ENCODE results near the gene CCNH. TPM values are rescaled to one million over a fixed set of nuclear protein-coding genes. Genes with fewer than 3 reads are reported as not detected.
A peak's percentile ranks its signal among the peaks of the same experiment; 100 is the strongest.

Gene CCNH
- total and polyA plus RNA-seq, 2 of the 4 experiments (the other 2 are of a cell fraction), result 37.4 to 100 TPM

DNA sequence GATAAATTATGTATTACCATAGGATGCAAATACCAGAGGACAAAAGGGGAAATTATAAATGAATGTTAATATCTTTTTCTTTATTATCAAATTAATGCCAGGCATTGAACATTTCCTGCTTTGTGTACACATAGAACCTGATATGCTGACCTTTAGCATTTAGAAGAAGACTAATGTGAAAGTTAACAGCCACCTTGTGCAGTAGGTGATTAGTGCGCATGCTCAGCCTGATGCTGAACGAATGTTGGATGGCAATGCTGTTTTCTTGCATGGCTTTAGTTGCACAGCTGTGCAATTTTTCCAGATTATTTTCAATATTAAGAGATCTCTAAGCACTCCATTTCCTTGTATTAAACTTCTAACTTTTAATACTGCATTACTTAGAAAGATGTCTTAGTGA, 45.5 kb downstream of the CCNH start:
- dilution Hi-C loops (cut with HindIII; ENCODE audit: low sequenced_read_pairs, unreplicated experiment), result no loop called here
- in situ Hi-C loops (cut with MboI; ENCODE audit: low sequenced_read_pairs), result no loop called here
- H3K36me3 ChIP-seq (ENCODE audit: control insufficient read depth, insufficient read depth, low read length), result peaks cover 8% of the 10 kb centered on the region

More for the DNA sequence above, 45.5 kb downstream of the CCNH start:
- Histone ChIP-seq H3K4ac (ENCODE audit: low read depth, low read length) (no peak overlapping the region), H3K4me3 (ENCODE audit: insufficient read depth, low read depth, low read length) (no peak overlapping the region), H3K9me1 (ENCODE audit: insufficient read depth, low read length) (peaks cover 2% of the 10 kb centered on the region; the same call in 1 of the 2 replicates), H2BK20ac (ENCODE audit: low read depth, low read length) (no peak overlapping the region), H3K23ac (ENCODE audit: low read depth, low read length) (0 out of 2 replicates have a peak overlapping the region, but pooled peaks have one; percentile 68), H2AK5ac (ENCODE audit: low read depth, low read length) (no peak overlapping the region), H3K14ac (replicated peaks; ENCODE audit: low read depth, low read length) (no peak overlapping the region), H4K20me1 (ENCODE audit: insufficient read depth, low read length) (no peaks in the 10 kb centered on the region), H3K27ac (ENCODE audit: insufficient read depth, low read length) (no peak overlapping the region), H4K5ac (ENCODE audit: low read depth, low read length) (no peak overlapping the region), H4K8ac (ENCODE audit: low read depth in 2 of 2, low read length in 2 of 2) (no peak overlapping the region), H2AFZ (replicated peaks; ENCODE audit: low read length, poor library complexity) (no peak overlapping the region), H2BK5ac (ENCODE audit: low read depth, low read length, poor library complexity, severe bottlenecking) (no peak overlapping the region), H3K27me3 (ENCODE audit: control insufficient read depth, insufficient read depth, low read length) (no peaks in the 10 kb centered on the region), H3K18ac (ENCODE audit: low read depth, low read length) (no peak overlapping the region), H3K79me1 (ENCODE audit: low read depth in 1 of 2, low read length in 2 of 2) (peaks cover 15 to 17% of the 10 kb centered on the region in 2 experiments; a peak in 3 of 4 replicates), H4K91ac (ENCODE audit: insufficient read depth, low read depth, low read length) (no peak overlapping the region), H3K9ac (ENCODE audit: low read depth, low read length) (no peak overlapping the region), H3K9me3 (ENCODE audit: control insufficient read depth, insufficient read depth, low read length) (no peaks in the 10 kb centered on the region), H3K4me2 (ENCODE audit: low read depth, low read length) (no peak overlapping the region), H2BK15ac (ENCODE audit: low read depth, low read length) (no peak overlapping the region), H3K4me1 (ENCODE audit: control insufficient read depth, insufficient read depth, low read length) (no peaks in the 10 kb centered on the region), H2AK9ac (replicated peaks; ENCODE audit: low read depth, low read length, poor library complexity) (no peak overlapping the region), H2BK120ac (ENCODE audit: low read depth, low read length) (no peak overlapping the region), H3K56ac (ENCODE audit: extremely low read depth, insufficient read depth, low read length) (no peak overlapping the region)
- no peak for TF ChIP-seq RAD21 (IDR thresholded peaks at IDR 0.05; ENCODE audit: low read length)
- TF ChIP-seq, protein P1, sequence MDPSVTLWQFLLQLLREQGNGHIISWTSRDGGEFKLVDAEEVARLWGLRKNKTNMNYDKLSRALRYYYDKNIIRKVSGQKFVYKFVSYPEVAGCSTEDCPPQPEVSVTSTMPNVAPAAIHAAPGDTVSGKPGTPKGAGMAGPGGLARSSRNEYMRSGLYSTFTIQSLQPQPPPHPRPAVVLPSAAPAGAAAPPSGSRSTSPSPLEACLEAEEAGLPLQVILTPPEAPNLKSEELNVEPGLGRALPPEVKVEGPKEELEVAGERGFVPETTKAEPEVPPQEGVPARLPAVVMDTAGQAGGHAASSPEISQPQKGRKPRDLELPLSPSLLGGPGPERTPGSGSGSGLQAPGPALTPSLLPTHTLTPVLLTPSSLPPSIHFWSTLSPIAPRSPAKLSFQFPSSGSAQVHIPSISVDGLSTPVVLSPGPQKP (IDR thresholded peaks at IDR 0.05; ENCODE audit: borderline replicate concordance, low read depth, low read length), result no peak
- no peak for TF ChIP-seq RCOR1 (IDR thresholded peaks at IDR 0.05; ENCODE audit: insufficient replicate concordance, low read length)
- no peak for TF ChIP-seq CEBPB (IDR thresholded peaks at IDR 0.05; ENCODE audit: low read depth, low read length)
- TF ChIP-seq MAZ (IDR thresholded peaks at IDR 0.05; ENCODE audit: borderline replicate concordance, low read depth, low read length), result no peak
- no peak for TF ChIP-seq FOS (IDR thresholded peaks at IDR 0.05; ENCODE audit: low read depth, low read length)
- no peak for TF ChIP-seq CHD1 (IDR thresholded peaks at IDR 0.05; ENCODE audit: low read depth, low read length)
- no peak for TF ChIP-seq SMC3 (IDR thresholded peaks at IDR 0.05; ENCODE audit: low read depth, low read length)
- TF ChIP-seq NFE2L2 (IDR thresholded peaks at IDR 0.05; ENCODE audit: low read depth, low read length), result no peak
- TF ChIP-seq, protein P2, sequence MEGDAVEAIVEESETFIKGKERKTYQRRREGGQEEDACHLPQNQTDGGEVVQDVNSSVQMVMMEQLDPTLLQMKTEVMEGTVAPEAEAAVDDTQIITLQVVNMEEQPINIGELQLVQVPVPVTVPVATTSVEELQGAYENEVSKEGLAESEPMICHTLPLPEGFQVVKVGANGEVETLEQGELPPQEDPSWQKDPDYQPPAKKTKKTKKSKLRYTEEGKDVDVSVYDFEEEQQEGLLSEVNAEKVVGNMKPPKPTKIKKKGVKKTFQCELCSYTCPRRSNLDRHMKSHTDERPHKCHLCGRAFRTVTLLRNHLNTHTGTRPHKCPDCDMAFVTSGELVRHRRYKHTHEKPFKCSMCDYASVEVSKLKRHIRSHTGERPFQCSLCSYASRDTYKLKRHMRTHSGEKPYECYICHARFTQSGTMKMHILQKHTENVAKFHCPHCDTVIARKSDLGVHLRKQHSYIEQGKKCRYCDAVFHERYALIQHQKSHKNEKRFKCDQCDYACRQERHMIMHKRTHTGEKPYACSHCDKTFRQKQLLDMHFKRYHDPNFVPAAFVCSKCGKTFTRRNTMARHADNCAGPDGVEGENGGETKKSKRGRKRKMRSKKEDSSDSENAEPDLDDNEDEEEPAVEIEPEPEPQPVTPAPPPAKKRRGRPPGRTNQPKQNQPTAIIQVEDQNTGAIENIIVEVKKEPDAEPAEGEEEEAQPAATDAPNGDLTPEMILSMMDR (conservative IDR thresholded peaks at IDR 0.05; ENCODE audit: low read depth, low read length), result no peak
- TF ChIP-seq MAFK (IDR thresholded peaks at IDR 0.05; ENCODE audit: low read depth, low read length), result no peak
- TF ChIP-seq, protein P3, sequence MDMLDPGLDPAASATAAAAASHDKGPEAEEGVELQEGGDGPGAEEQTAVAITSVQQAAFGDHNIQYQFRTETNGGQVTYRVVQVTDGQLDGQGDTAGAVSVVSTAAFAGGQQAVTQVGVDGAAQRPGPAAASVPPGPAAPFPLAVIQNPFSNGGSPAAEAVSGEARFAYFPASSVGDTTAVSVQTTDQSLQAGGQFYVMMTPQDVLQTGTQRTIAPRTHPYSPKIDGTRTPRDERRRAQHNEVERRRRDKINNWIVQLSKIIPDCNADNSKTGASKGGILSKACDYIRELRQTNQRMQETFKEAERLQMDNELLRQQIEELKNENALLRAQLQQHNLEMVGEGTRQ (IDR thresholded peaks at IDR 0.05; ENCODE audit: low read depth, low read length), result no peak
- TF ChIP-seq MXI1 (IDR thresholded peaks at IDR 0.05; ENCODE audit: borderline replicate concordance, low read depth, low read length), result no peak
- TF ChIP-seq POLR2A (IDR thresholded peaks at IDR 0.05; ENCODE audit: low read depth, low read length), result no peak
- TF ChIP-seq RFX5 (IDR thresholded peaks at IDR 0.05; ENCODE audit: low read depth, low read length), result no peak
- no peak for TF ChIP-seq BHLHE40 (IDR thresholded peaks at IDR 0.05; ENCODE audit: low read depth, low read length)
- ChIA-PET POLR2A (ENCODE audit: unreplicated experiment) (no interaction called here), CTCF (no interaction called here)
- BruUV-seq (replicated peaks), result no TSS peak
- intact Hi-C loops (cut with micrococcal nuclease), result no loop called here
- ATAC-seq (ENCODE audit: low read depth), result no peak
- no peak for DNase-seq
- WGBS, 2 experiments (ENCODE audit: extremely low coverage in 2 of 2, insufficient read length in 1 of 2), result no CpG with 5 or more reads among the region's 2 CpGs

Measured in IMR-90 (cell line).